Measurements from ENCODE around the gene FBXL16.

- TF ChIP-seq ZNF24 (tag by site-specific recombination; IDR thresholded peaks at IDR 0.05): no peak
- TF ChIP-seq CTCF (tag by site-specific recombination; IDR thresholded peaks at IDR 0.05): peak; percentile 82
Measured at GRCh38 chr16:680967-681745, 24.4 kb downstream of the FBXL16 start.

Data from HEK293 (cell line).